Smooth muscle cell (in vitro differentiated cells): ENCODE measurements around the gene EFNB1. TPM values are rescaled to one million over a fixed set of nuclear protein-coding genes. Genes with fewer than 3 reads are reported as not detected.

Experiments
- DNase-seq: peaks from one replicate; lab custom pipeline; 2025; ENCODE audit not compliant: unreplicated experiment; lab: John Stamatoyannopoulos, UW
- H2AFZ ChIP-seq: fragments of 200-600 bp; sonication (generic); 2 replicates; pipeline ENCODE4 v1.6.0; 2016; ENCODE audit warnings: antibody characterized with exemption, low read depth, mild to moderate bottlenecking
- H3F3A ChIP-seq: fragments of 200-600 bp; sonication (generic); 2 replicates; pipeline ENCODE4 v1.6.0; 2017; ENCODE audit warnings: antibody characterized with exemption, low read depth
- H3K27ac ChIP-seq: fragments of 200-600 bp; sonication (generic); 2 replicates; pipeline ENCODE4 v1.5.1; 2016; ENCODE audit warnings: low read depth, mild to moderate bottlenecking
- H3K27me3 ChIP-seq: fragments of 200-600 bp; sonication (generic); 2 replicates; pipeline ENCODE4 v1.6.1; 2016; ENCODE audit warnings: low read depth, mild to moderate bottlenecking
- H3K36me3 ChIP-seq: fragments of 200-600 bp; sonication (generic); 2 replicates; pipeline ENCODE4 v1.5.1; 2016; ENCODE audit warnings: low read depth
- H3K4me1 ChIP-seq: fragments of 200-600 bp; sonication (generic); 2 replicates; pipeline ENCODE4 v1.5.1; 2016; ENCODE audit warnings: low read depth
- H3K4me2 ChIP-seq: fragments of 200-600 bp; sonication (generic); 2 replicates; pipeline ENCODE4 v1.6.0; 2016; ENCODE audit warnings: mild to moderate bottlenecking
- H3K4me3 ChIP-seq: fragments of 200-600 bp; sonication (generic); 2 replicates; pipeline ENCODE4 v1.5.1; 2016; ENCODE audit warnings: mild to moderate bottlenecking
- H3K79me2 ChIP-seq: fragments of 200-600 bp; sonication (generic); 2 replicates; pipeline ENCODE4 v1.6.0; 2016; ENCODE audit warnings: low read depth, mild to moderate bottlenecking
- H3K9ac ChIP-seq: fragments of 200-600 bp; sonication (generic); 2 replicates; pipeline ENCODE4 v1.6.0; 2016; ENCODE audit warnings: low read depth
- H3K9me3 ChIP-seq: fragments of 200-600 bp; sonication (generic); replicated peaks from 2 replicates; pipeline ENCODE4 v1.5.1; 2016; ENCODE audit warnings: low read depth
- H4K20me1 ChIP-seq: fragments of 200-600 bp; sonication (generic); 2 replicates; pipeline ENCODE4 v1.6.0; 2016; ENCODE audit warnings: low read depth
- WGBS: methylation state at CpG from one replicate; pipeline ENCODE4 v1.1.7; 2016; ENCODE audit warnings: low lambda C conversion rate; 5-methylcytosine and 5-hydroxymethylcytosine counted together
- polyA plus RNA-seq: library from polyadenylated mRNA; unstranded; fragments of >200 nt; fragmentation: Nextera tagmentation; extraction: Ambion mirVana; gene quantifications from 2 replicates; pipeline ENCODE4 v1.2.1, GENCODE V29; 2016
- total RNA-seq: library from RNA; depleted of rRNA; stranded (reverse); fragments of >200 nt; gene quantifications from 2 replicates; pipeline ENCODE4 v1.2.3, GENCODE V29; 2014
- TF ChIP-seq, protein P1 (sequence below): fragments of 200-600 bp; sonication (generic); IDR thresholded peaks from 2 replicates; pipeline ENCODE4 v1.5.1; 2017; ENCODE audit warnings: borderline replicate concordance, mild to moderate bottlenecking, antibody characterized with exemption; ENCODE audit not compliant: insufficient read depth, poor library complexity, severe bottlenecking

Gene EFNB1
- total and polyA plus RNA-seq, 2 experiments from 2014 or later: 41.4 to 58.3 TPM

DNA sequence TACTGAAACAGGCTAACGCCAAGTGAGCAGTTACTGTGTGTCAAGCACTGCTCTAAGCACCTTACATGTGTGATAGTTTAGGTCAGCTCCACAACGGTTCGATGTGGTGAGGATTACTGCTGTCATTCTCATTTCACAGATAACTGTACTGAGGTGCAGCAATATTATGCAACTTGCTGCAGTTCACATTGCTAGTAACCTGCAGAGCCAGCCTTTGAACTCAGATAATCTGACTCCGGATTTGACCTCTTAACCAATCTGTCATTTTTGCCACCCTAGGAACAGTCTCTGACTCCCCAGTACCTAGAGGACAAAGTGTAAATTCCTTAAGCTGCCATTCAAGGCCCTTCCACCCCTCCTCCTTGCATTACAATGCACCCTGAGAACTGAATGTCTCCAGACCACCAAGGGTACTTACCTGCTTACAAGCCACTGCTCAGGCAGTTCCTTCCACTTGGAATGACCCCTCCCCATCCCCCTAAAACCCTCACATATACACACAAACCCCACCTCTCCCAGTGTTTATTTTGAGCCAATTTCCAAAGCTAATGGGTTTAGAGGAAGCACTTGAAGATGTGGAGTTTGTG, 24.9 kb downstream of the EFNB1 start:
- H3K9ac ChIP-seq: no peak overlapping the region
- H3K27me3 ChIP-seq: no peaks in the 10 kb centered on the region
- DNase-seq: no peak
- H4K20me1 ChIP-seq: no peaks in the 10 kb centered on the region
- no peaks in the 10 kb centered on the region for H3K9me3 ChIP-seq
- H3K4me2 ChIP-seq: no peak overlapping the region
- no peak overlapping the region for H2AFZ ChIP-seq
- H3K4me3 ChIP-seq: no peak overlapping the region
- H3K36me3 ChIP-seq: no peaks in the 10 kb centered on the region
- H3K4me1 ChIP-seq: no peaks in the 10 kb centered on the region
- no peaks in the 10 kb centered on the region for H3K79me2 ChIP-seq
- H3F3A ChIP-seq: no peaks in the 10 kb centered on the region
- TF ChIP-seq, protein P1, sequence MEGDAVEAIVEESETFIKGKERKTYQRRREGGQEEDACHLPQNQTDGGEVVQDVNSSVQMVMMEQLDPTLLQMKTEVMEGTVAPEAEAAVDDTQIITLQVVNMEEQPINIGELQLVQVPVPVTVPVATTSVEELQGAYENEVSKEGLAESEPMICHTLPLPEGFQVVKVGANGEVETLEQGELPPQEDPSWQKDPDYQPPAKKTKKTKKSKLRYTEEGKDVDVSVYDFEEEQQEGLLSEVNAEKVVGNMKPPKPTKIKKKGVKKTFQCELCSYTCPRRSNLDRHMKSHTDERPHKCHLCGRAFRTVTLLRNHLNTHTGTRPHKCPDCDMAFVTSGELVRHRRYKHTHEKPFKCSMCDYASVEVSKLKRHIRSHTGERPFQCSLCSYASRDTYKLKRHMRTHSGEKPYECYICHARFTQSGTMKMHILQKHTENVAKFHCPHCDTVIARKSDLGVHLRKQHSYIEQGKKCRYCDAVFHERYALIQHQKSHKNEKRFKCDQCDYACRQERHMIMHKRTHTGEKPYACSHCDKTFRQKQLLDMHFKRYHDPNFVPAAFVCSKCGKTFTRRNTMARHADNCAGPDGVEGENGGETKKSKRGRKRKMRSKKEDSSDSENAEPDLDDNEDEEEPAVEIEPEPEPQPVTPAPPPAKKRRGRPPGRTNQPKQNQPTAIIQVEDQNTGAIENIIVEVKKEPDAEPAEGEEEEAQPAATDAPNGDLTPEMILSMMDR: no peak
- 71% methylated on average over 4 of the region's 4 CpGs for WGBS
- H3K27ac ChIP-seq: no peak overlapping the region

DNA sequence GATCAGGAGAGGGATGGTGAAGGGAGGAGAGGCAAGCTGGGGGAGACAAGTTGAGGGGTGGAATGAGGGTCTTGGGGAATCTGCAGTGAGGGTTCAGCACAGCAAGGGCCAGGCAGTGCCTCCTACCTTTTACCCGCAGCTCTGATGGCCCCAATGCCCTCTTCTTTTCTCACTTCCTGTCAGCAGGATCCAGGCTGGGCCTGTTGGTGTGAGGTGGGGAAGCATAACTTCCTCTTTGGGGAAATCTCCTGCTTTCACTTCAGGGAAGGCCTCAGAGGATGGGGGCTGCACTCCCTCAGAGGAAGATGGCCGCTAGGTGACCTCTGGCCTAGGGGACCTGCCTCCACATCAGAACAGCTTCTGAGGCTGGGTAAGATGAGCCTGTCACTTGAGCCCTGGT, 36.5 kb downstream of the EFNB1 start:
- Histone ChIP-seq H2AFZ (no peak overlapping the region), H3K9ac (no peak overlapping the region), H3K27me3 (no peaks in the 10 kb centered on the region), H4K20me1 (no peaks in the 10 kb centered on the region), H3K79me2 (no peaks in the 10 kb centered on the region), H3K27ac (no peak overlapping the region), H3K36me3 (no peaks in the 10 kb centered on the region), H3K4me1 (peaks cover 9% of the 10 kb centered on the region), H3F3A (no peaks in the 10 kb centered on the region), H3K4me2 (no peak overlapping the region), H3K9me3 (no peaks in the 10 kb centered on the region), H3K4me3 (no peak overlapping the region)
- 79% methylated on average over 2 of the region's 2 CpGs for WGBS
- no peak for DNase-seq
- TF ChIP-seq, protein P1: no peak

DNA sequence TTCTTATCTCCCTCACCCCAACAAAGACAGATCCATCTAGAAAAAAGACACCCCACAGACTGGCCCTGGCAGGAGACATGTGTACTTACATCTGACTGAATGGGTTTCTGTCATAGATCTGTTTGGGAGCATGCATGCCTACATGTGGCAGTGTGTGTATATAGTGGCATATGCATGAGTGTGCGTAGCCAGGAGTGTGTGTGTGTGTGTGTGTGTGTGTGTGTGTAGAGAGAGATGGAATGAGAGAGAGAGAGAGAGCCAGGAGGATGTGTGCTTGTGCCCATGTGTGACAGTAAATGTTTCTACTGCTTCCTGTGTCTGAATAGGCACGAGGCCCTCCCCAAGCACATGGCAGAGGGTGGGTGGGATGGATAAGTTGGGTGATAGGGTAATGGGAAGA, 37.1 kb downstream of the EFNB1 start:
- TF ChIP-seq, protein P1: no peak
- no peaks in the 10 kb centered on the region for H3K36me3 ChIP-seq
- H3K9me3 ChIP-seq: no peaks in the 10 kb centered on the region
- H4K20me1 ChIP-seq: no peaks in the 10 kb centered on the region
- 83% methylated on average over 2 of the region's 2 CpGs for WGBS
- no peaks in the 10 kb centered on the region for H3K27me3 ChIP-seq
- no peaks in the 10 kb centered on the region for H3K79me2 ChIP-seq
- DNase-seq: no peak
- peaks cover 9% of the 10 kb centered on the region for H3K4me1 ChIP-seq
- H3K4me3 ChIP-seq: no peak overlapping the region
- H3F3A ChIP-seq: no peaks in the 10 kb centered on the region
- H3K9ac ChIP-seq: no peak overlapping the region
- H3K27ac ChIP-seq: no peak overlapping the region
- H2AFZ ChIP-seq: no peak overlapping the region
- H3K4me2 ChIP-seq: no peak overlapping the region

DNA sequence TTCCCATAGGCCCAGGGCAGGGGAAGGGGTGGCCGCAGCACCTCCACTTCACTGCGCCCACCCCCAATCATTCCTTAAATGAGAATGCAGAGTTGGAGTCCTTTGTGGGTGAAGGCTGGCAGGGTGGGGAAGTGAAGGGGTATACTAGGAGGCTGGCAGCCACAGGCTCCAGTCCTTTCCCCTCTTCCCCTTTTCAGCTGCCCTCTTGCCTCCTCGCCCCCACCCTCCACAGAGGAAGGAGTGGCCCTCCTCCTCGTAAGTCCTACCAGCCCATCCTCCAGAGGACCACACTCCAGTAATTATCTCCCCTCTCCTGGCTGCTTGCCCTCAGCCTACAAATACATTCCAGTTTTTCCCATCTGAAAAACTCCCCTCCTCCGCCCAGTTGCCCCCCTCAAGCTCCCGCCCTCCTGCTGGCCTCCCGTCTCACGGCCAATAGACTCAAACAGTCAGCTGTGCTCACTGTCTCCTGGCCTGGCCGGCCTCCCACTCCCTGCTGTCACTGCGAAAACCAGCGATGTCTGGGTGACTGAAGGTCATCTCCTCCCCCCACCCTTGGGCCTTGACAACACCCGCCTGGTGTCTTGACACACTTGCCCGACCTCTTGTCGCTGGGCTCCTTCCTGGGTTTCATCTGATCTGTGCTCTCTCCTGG, 38.8 kb downstream of the EFNB1 start:
- Histone ChIP-seq H3K9ac (no peak overlapping the region), H3K27me3 (no peaks in the 10 kb centered on the region), H2AFZ (no peak overlapping the region), H3K4me1 (peaks cover 9% of the 10 kb centered on the region), H4K20me1 (no peaks in the 10 kb centered on the region), H3K9me3 (no peaks in the 10 kb centered on the region), H3K36me3 (no peaks in the 10 kb centered on the region), H3K27ac (no peak overlapping the region), H3K4me3 (no peak overlapping the region), H3K79me2 (no peaks in the 10 kb centered on the region), H3F3A (no peaks in the 10 kb centered on the region), H3K4me2 (no peak overlapping the region)
- 61% methylated on average over 10 of the region's 14 CpGs for WGBS
- TF ChIP-seq, protein P1: no peak
- DNase-seq: no peak
